ENCODE data around the gene KRTAP5-6. TPM values are rescaled to one million over a fixed set of nuclear protein-coding genes. Genes with fewer than 3 reads are reported as not detected.

KRTAP5-6 gene
- total RNA-seq, 1 donor: not detected

GRCh38 chr11:1744891-1745700, 48.1 kb downstream of the KRTAP5-6 start:
- H3K4me3 ChIP-seq (ENCODE audit: low read depth, low read length): no peak overlapping the region
- TF ChIP-seq CTCF (IDR thresholded peaks at IDR 0.05; ENCODE audit: insufficient read depth, low read length): no peak
- DNase-seq (ENCODE audit: low read depth): no peak

- no peak for DNase-seq (ENCODE audit: low read depth)
- TF ChIP-seq CTCF (IDR thresholded peaks at IDR 0.05; ENCODE audit: insufficient read depth, low read length): no peak
- no peak overlapping the region for H3K4me3 ChIP-seq (ENCODE audit: low read depth, low read length)
These were observed 48.8 kb downstream of the KRTAP5-6 start for GRCh38 chr11:1745701-1746320.

GRCh38 chr11:1746511-1746931, 49.5 kb downstream of the KRTAP5-6 start:
- TF ChIP-seq CTCF (IDR thresholded peaks at IDR 0.05; ENCODE audit: insufficient read depth, low read length): no peak
- no peak overlapping the region for H3K4me3 ChIP-seq (ENCODE audit: low read depth, low read length)
- no peak for DNase-seq (ENCODE audit: low read depth)

- no peak for TF ChIP-seq CTCF (IDR thresholded peaks at IDR 0.05; ENCODE audit: insufficient read depth, low read length)
- H3K4me3 ChIP-seq (ENCODE audit: low read depth, low read length): no peak overlapping the region
- no peak for DNase-seq (ENCODE audit: low read depth)
These were observed 50.2 kb downstream of the KRTAP5-6 start for GRCh38 chr11:1746956-1747752.

Other genes starting within 250 kb of the KRTAP5-6 start
- 3.1 and 13.9 TPM in 2 replicates for gene MOB2, start 210.4 kb upstream of the KRTAP5-6 start, total RNA-seq (ENCODE audit: low replicate concordance)
- gene DUSP8, start 124.9 kb upstream of the KRTAP5-6 start, total RNA-seq (ENCODE audit: low replicate concordance): 0.36 TPM in 1 of 2 replicates, not detected in the other
- not detected in 2 replicates for gene KRTAP5-1, start 111.9 kb upstream of the KRTAP5-6 start, total RNA-seq (ENCODE audit: low replicate concordance)
- not detected in 2 replicates for gene KRTAP5-2, start 98.9 kb upstream of the KRTAP5-6 start, total RNA-seq (ENCODE audit: low replicate concordance)
- not detected in 2 replicates for gene KRTAP5-3, start 88.7 kb upstream of the KRTAP5-6 start, total RNA-seq (ENCODE audit: low replicate concordance)
- gene KRTAP5-4, start 75.1 kb upstream of the KRTAP5-6 start, total RNA-seq (ENCODE audit: low replicate concordance): not detected in 2 replicates
- not detected in 2 replicates for gene KRTAP5-5, start 67.4 kb upstream of the KRTAP5-6 start, total RNA-seq (ENCODE audit: low replicate concordance)
- gene IFITM10, start 53.4 kb downstream of the KRTAP5-6 start, total RNA-seq (ENCODE audit: low replicate concordance): 2.2 and 5.9 TPM in 2 replicates
- gene CTSD, start 66.7 kb downstream of the KRTAP5-6 start, total RNA-seq (ENCODE audit: low replicate concordance): 184 and 221 TPM in 2 replicates
- gene SYT8, start 137.8 kb downstream of the KRTAP5-6 start, total RNA-seq (ENCODE audit: low replicate concordance): 0.82 TPM in 1 of 2 replicates, not detected in the other
- gene TNNI2, start 141.8 kb downstream of the KRTAP5-6 start, total RNA-seq (ENCODE audit: low replicate concordance): not detected in 2 replicates
- 18.7 and 40.2 TPM in 2 replicates for gene LSP1, start 155.9 kb downstream of the KRTAP5-6 start, total RNA-seq (ENCODE audit: low replicate concordance)
- not detected in 2 replicates for gene PRR33, start 194.7 kb downstream of the KRTAP5-6 start, total RNA-seq (ENCODE audit: low replicate concordance)
- 0.81 and 6.5 TPM in 2 replicates for gene TNNT3, start 222.5 kb downstream of the KRTAP5-6 start, total RNA-seq (ENCODE audit: low replicate concordance)

All from fibroblast of the aortic adventitia (primary cell).